ENCODE measurements around the gene KCNRG. TPM values are rescaled to one million over a fixed set of nuclear protein-coding genes. Genes with fewer than 3 reads are reported as not detected.
A peak's percentile ranks its signal among the peaks of the same experiment; 100 is the strongest.

The KCNRG gene
- total RNA-seq, 1 donor from 2014 or later: 0.61 TPM

DNA sequence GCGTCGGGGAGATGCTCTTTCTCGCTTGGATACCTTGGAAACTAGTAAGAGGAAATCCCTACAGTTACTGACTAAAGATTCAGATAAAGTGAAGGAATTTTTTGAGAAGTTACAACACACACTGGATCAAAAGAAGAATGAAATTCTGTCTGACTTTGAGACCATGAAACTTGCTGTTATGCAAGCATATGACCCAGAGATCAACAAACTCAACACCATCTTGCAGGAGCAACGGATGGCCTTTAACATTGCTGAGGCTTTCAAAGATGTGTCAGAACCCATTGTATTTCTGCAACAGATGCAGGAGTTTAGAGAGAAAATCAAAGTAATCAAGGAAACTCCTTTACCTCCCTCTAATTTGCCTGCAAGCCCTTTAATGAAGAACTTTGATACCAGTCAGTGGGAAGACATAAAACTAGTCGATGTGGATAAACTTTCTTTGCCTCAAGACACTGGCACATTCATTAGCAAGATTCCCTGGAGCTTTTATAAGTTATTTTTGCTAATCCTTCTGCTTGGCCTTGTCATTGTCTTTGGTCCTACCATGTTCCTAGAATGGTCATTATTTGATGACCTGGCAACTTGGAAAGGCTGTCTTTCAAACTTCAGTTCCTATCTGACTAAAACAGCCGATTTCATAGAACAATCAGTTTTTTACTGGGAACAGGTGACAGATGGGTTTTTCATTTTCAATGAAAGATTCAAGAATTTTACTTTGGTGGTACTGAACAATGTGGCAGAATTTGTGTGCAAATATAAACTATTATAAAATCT lies 2.7 kb upstream of the KCNRG start:
- H3K9ac ChIP-seq (ENCODE audit: low read length): no peak overlapping the region
- H2AFZ ChIP-seq (ENCODE audit: low read depth, low read length): no peak overlapping the region
- no peaks in the 10 kb centered on the region for H3K27me3 ChIP-seq (ENCODE audit: insufficient read depth, low read length)
- Mint-ChIP-seq H3K27ac (ENCODE audit: unreplicated experiment) (no peak overlapping the region), H3K27me3 (ENCODE audit: low read depth, unreplicated experiment) (no peaks in the 10 kb centered on the region), H3K4me3 (ENCODE audit: unreplicated experiment) (no peak overlapping the region), H3K9me3 (ENCODE audit: unreplicated experiment) (no peaks in the 10 kb centered on the region), H3K4me1 (ENCODE audit: low read depth, unreplicated experiment) (peaks cover under 1% of the 10 kb centered on the region), H3K36me3 (ENCODE audit: low read depth, unreplicated experiment) (peaks cover 27% of the 10 kb centered on the region)
- H3K4me2 ChIP-seq (ENCODE audit: low read length): no peak overlapping the region
- H3K36me3 ChIP-seq (ENCODE audit: insufficient read depth, low read length): peaks cover 31% of the 10 kb centered on the region
- DNase-seq (ENCODE audit: low read depth) (no peak), FAIRE-seq (no peak)
- H3K4me1 ChIP-seq (ENCODE audit: insufficient read depth, low read length): no peaks in the 10 kb centered on the region
- H3K4me3 ChIP-seq (ENCODE audit: insufficient read depth, low read depth, low read length): no peak overlapping the region
- no peak for TF ChIP-seq EZH2 (IDR thresholded peaks at IDR 0.05; ENCODE audit: insufficient read depth, low read length)
- TF ChIP-seq, protein P1, sequence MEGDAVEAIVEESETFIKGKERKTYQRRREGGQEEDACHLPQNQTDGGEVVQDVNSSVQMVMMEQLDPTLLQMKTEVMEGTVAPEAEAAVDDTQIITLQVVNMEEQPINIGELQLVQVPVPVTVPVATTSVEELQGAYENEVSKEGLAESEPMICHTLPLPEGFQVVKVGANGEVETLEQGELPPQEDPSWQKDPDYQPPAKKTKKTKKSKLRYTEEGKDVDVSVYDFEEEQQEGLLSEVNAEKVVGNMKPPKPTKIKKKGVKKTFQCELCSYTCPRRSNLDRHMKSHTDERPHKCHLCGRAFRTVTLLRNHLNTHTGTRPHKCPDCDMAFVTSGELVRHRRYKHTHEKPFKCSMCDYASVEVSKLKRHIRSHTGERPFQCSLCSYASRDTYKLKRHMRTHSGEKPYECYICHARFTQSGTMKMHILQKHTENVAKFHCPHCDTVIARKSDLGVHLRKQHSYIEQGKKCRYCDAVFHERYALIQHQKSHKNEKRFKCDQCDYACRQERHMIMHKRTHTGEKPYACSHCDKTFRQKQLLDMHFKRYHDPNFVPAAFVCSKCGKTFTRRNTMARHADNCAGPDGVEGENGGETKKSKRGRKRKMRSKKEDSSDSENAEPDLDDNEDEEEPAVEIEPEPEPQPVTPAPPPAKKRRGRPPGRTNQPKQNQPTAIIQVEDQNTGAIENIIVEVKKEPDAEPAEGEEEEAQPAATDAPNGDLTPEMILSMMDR (IDR thresholded peaks at IDR 0.05; ENCODE audit: insufficient read depth, low read depth, low read length): no peak
- no peak overlapping the region for H3K27ac ChIP-seq (ENCODE audit: low read depth, low read length)
- peaks cover 51% of the 10 kb centered on the region for H4K20me1 ChIP-seq (ENCODE audit: insufficient read depth, low read length)
- H3K79me2 ChIP-seq (ENCODE audit: insufficient read depth, low read length): peaks cover 60% of the 10 kb centered on the region
- no peaks in the 10 kb centered on the region for H3K9me3 ChIP-seq (ENCODE audit: insufficient read depth, low read depth, low read length)

DNA sequence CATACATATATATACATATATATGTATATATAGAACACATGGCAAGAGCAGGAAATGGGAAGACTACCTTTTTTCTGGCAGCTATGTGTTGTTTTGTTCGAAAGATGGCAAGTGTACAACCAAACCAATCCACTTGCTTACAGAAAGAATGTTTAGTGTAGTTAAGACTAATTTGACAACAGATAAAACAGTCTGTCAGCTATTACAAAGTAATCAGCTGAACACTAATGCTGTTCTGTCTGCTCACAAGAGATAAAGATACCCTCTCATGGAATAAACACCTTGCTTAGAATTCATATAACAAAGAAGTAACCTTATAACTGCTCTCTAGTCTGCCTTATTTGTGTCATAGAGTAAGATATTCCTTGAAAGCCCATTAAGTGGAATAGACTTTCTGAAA lies 858 bp upstream of the KCNRG start:
- no peaks in the 10 kb centered on the region for H3K27me3 Mint-ChIP-seq (ENCODE audit: low read depth, unreplicated experiment)
- H3K9me3 Mint-ChIP-seq (ENCODE audit: unreplicated experiment): no peaks in the 10 kb centered on the region
- Histone ChIP-seq H3K4me2 (ENCODE audit: low read length) (no peak overlapping the region), H3K9me3 (ENCODE audit: insufficient read depth, low read depth, low read length) (no peaks in the 10 kb centered on the region), H3K27me3 (ENCODE audit: insufficient read depth, low read length) (no peaks in the 10 kb centered on the region), H3K36me3 (ENCODE audit: insufficient read depth, low read length) (peaks cover 29% of the 10 kb centered on the region), H3K27ac (ENCODE audit: low read depth, low read length) (no peak overlapping the region), H4K20me1 (ENCODE audit: insufficient read depth, low read length) (peaks cover 37% of the 10 kb centered on the region), H2AFZ (ENCODE audit: low read depth, low read length) (no peak overlapping the region), H3K4me1 (ENCODE audit: insufficient read depth, low read length) (no peaks in the 10 kb centered on the region), H3K79me2 (ENCODE audit: insufficient read depth, low read length) (peaks cover 44% of the 10 kb centered on the region), H3K4me3 (ENCODE audit: insufficient read depth, low read depth, low read length) (no peak overlapping the region), H3K9ac (ENCODE audit: low read length) (no peak overlapping the region)
- no peak overlapping the region for H3K27ac Mint-ChIP-seq (ENCODE audit: unreplicated experiment)
- H3K4me3 Mint-ChIP-seq (ENCODE audit: unreplicated experiment): no peak overlapping the region
- peaks cover 3% of the 10 kb centered on the region for H3K4me1 Mint-ChIP-seq (ENCODE audit: low read depth, unreplicated experiment)
- no peak for DNase-seq (ENCODE audit: low read depth)
- TF ChIP-seq EZH2 (IDR thresholded peaks at IDR 0.05; ENCODE audit: insufficient read depth, low read length): no peak
- TF ChIP-seq, protein P1 (IDR thresholded peaks at IDR 0.05; ENCODE audit: insufficient read depth, low read depth, low read length): no peak
- peaks cover 23% of the 10 kb centered on the region for H3K36me3 Mint-ChIP-seq (ENCODE audit: low read depth, unreplicated experiment)
- no peak for FAIRE-seq

DNA sequence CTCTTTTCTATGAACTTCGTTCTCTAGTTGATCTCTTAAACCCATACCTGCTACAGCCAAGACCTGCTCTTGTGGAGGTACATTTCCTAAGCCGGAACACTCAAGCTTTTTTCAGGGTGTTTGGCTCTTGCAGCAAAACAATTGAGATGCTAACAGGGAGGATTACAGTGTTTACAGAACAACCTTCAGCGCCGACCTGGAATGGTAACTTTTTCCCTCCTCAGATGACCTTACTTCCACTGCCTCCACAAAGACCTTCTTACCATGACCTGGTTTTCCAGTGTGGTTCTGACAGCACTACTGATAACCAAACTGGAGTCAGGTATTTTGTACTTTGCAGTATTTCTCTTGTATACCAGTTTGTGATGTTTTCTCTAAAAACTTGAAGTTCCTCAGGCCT lies 506 bp downstream of the KCNRG start:
- H3K9me3 Mint-ChIP-seq (ENCODE audit: unreplicated experiment): no peaks in the 10 kb centered on the region
- H3K36me3 ChIP-seq (ENCODE audit: insufficient read depth, low read length): peaks cover 28% of the 10 kb centered on the region
- no peak overlapping the region for H3K4me2 ChIP-seq (ENCODE audit: low read length)

More for the DNA sequence above, 506 bp downstream of the KCNRG start:
- peaks cover 28% of the 10 kb centered on the region for H4K20me1 ChIP-seq (ENCODE audit: insufficient read depth, low read length)
- no peak overlapping the region for H3K27ac Mint-ChIP-seq (ENCODE audit: unreplicated experiment)
- H3K79me2 ChIP-seq (ENCODE audit: insufficient read depth, low read length): peaks cover 32% of the 10 kb centered on the region
- H3K4me3 ChIP-seq (ENCODE audit: insufficient read depth, low read depth, low read length): no peak overlapping the region
- DNase-seq (ENCODE audit: low read depth): no peak
- H3K4me3 Mint-ChIP-seq (ENCODE audit: unreplicated experiment): no peak overlapping the region
- peaks cover 3% of the 10 kb centered on the region for H3K4me1 Mint-ChIP-seq (ENCODE audit: low read depth, unreplicated experiment)
- peaks cover 19% of the 10 kb centered on the region for H3K36me3 Mint-ChIP-seq (ENCODE audit: low read depth, unreplicated experiment)
- no peak for TF ChIP-seq EZH2 (IDR thresholded peaks at IDR 0.05; ENCODE audit: insufficient read depth, low read length)
- TF ChIP-seq, protein P1 (IDR thresholded peaks at IDR 0.05; ENCODE audit: insufficient read depth, low read depth, low read length): no peak
- H3K9me3 ChIP-seq (ENCODE audit: insufficient read depth, low read depth, low read length): no peaks in the 10 kb centered on the region
- no peak overlapping the region for H2AFZ ChIP-seq (ENCODE audit: low read depth, low read length)
- no peak overlapping the region for H3K9ac ChIP-seq (ENCODE audit: low read length)
- H3K4me1 ChIP-seq (ENCODE audit: insufficient read depth, low read length): no peaks in the 10 kb centered on the region
- no peak overlapping the region for H3K27ac ChIP-seq (ENCODE audit: low read depth, low read length)
- no peaks in the 10 kb centered on the region for H3K27me3 ChIP-seq (ENCODE audit: insufficient read depth, low read length)
- FAIRE-seq: peak; percentile 37
- no peaks in the 10 kb centered on the region for H3K27me3 Mint-ChIP-seq (ENCODE audit: low read depth, unreplicated experiment)
